Esophagus muscularis mucosa (tissue), 4 donors: ENCODE measurements around the gene TGFB1.

Source experiments
- EP300 ChIP-seq: sonication (generic); formaldehyde crosslinking; IDR thresholded peaks from one replicate; pipeline ENCODE4 v1.6.1; 2017; ENCODE audit warnings: antibody characterized with exemption
- POLR2A ChIP-seq: fragments of 450-650 bp; IDR thresholded peaks from one replicate; pipeline ENCODE4 v1.6.1; 2017; ENCODE audit warnings: antibody characterized with exemption, moderate library complexity, mild to moderate bottlenecking, low read depth
- POLR2AphosphoS5 ChIP-seq, 2 donors: sonication (generic); formaldehyde crosslinking; IDR thresholded peaks; one replicate each; pipeline ENCODE4 v1.6.1; 2017; ENCODE audit warnings: antibody characterized with exemption in 2 of 2
- TF ChIP-seq, protein P1 (sequence below), 3 experiments: fragments of 200-600 bp in 2 of 3; fragments of 450-650 bp in 1 of 3; sonication (generic) in 2 of 3; IDR thresholded peaks; one replicate each; pipeline ENCODE4 v1.5.1; 2017 to 2019; ENCODE audit warnings: antibody characterized with exemption in 3 of 3, mild to moderate bottlenecking in 2 of 3, moderate library complexity in 1 of 3

DNA sequence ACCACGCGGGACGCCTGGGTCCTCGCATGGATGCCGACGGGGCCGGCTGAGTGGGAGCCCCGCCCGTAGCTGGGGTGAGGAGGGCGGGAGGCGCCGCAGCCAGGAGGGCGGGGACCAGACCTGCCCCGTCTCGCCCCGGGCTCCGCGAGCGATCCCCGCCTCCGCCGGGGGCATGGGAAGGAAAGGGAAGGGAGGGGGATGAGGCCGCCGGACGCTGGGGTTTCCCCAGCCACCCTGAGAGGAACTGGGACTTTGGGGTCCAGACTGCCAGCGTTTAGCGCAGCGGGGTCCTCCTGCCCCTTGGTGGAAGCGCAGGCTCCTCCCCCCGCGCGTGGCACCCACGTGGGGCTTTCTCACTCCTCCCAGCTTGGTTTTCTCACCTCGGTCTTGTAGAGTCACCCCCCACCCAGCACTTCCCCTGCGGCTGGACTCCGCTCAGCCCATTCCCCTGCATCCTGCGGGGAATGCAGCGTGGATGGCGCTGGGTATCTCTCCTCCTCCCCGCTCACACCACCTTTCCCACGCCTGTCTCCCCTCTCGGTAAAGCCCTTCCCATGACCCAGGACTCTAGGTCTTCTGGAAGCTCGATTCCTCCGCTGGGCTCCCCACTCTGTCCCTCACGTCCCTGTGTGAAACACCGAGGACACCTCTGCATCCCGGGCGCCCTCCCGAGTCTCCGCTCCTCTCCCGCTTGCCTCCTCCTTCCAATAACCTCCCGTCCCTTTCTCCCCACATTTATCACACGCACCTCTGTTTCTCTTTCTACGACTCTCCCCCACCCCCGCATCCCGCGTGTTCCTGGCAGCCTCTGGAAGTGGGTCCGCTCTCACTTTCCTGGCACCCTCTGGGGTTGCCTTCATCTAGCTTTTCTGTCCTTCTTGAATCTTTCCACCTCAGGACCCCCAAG, 2.1 kb downstream of the TGFB1 start:
- TF ChIP-seq, protein P1, sequence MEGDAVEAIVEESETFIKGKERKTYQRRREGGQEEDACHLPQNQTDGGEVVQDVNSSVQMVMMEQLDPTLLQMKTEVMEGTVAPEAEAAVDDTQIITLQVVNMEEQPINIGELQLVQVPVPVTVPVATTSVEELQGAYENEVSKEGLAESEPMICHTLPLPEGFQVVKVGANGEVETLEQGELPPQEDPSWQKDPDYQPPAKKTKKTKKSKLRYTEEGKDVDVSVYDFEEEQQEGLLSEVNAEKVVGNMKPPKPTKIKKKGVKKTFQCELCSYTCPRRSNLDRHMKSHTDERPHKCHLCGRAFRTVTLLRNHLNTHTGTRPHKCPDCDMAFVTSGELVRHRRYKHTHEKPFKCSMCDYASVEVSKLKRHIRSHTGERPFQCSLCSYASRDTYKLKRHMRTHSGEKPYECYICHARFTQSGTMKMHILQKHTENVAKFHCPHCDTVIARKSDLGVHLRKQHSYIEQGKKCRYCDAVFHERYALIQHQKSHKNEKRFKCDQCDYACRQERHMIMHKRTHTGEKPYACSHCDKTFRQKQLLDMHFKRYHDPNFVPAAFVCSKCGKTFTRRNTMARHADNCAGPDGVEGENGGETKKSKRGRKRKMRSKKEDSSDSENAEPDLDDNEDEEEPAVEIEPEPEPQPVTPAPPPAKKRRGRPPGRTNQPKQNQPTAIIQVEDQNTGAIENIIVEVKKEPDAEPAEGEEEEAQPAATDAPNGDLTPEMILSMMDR (IDR thresholded peaks at IDR 0.05): no peak
- TF ChIP-seq POLR2A: no peak
- TF ChIP-seq EP300: no peak
- TF ChIP-seq POLR2AphosphoS5 (IDR thresholded peaks at IDR 0.05): peak; percentile 47 to 56
